ENCODE measurements around the gene IFITM10.

- TF ChIP-seq POLR2A (IDR thresholded peaks at IDR 0.05): no peak
- TF ChIP-seq, protein P1, sequence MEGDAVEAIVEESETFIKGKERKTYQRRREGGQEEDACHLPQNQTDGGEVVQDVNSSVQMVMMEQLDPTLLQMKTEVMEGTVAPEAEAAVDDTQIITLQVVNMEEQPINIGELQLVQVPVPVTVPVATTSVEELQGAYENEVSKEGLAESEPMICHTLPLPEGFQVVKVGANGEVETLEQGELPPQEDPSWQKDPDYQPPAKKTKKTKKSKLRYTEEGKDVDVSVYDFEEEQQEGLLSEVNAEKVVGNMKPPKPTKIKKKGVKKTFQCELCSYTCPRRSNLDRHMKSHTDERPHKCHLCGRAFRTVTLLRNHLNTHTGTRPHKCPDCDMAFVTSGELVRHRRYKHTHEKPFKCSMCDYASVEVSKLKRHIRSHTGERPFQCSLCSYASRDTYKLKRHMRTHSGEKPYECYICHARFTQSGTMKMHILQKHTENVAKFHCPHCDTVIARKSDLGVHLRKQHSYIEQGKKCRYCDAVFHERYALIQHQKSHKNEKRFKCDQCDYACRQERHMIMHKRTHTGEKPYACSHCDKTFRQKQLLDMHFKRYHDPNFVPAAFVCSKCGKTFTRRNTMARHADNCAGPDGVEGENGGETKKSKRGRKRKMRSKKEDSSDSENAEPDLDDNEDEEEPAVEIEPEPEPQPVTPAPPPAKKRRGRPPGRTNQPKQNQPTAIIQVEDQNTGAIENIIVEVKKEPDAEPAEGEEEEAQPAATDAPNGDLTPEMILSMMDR (IDR thresholded peaks at IDR 0.05): no peak
Observed at GRCh38 chr11:1750840-1751530, 590 bp upstream of the IFITM10 start.
